ENCODE data around the gene SEPHS1. TPM values are rescaled to one million over a fixed set of nuclear protein-coding genes. Genes with fewer than 3 reads are reported as not detected.

The SEPHS1 gene
- total and polyA plus RNA-seq, 2 experiments from 2014 or later = 45.9 to 52.8 TPM

DNA sequence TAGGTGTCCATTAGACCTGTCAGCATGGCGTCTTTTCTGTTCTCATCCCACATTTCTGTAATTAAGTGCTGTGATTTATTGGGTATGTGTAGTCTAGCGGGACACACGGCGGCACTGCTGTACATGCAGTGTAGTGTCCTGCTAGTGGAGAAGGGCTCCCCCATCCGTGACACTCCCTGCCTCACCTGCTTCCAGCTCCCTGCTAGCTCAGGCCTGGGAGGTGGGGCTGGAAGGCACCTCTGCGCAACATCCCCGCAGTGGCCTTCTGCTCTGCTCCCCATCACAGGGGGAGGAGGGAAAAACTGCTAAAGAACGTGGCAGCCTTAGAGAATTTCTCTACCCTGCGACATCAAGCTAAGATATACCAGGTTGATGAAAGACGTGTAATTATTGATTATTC lies 19.5 kb downstream of the SEPHS1 start:
- H3K9me2 ChIP-seq (replicated peaks; ENCODE audit: insufficient read depth) = no peaks in the 10 kb centered on the region
- H3K27me3 ChIP-seq = no peaks in the 10 kb centered on the region
- H3K27ac ChIP-seq = no peak overlapping the region
- 86% methylated on average over 10 of the region's 10 CpGs for WGBS (ENCODE audit: low lambda C conversion rate, missing lambda C conversion rate)
- H2AFZ ChIP-seq = no peak overlapping the region
- DNase-seq (ENCODE audit: low spot score) = no peak
- no peaks in the 10 kb centered on the region for H4K20me1 ChIP-seq (ENCODE audit: insufficient read depth, poor library complexity, severe bottlenecking)
- no peaks in the 10 kb centered on the region for H3K36me3 ChIP-seq (replicated peaks; ENCODE audit: insufficient read depth, low read depth)
- H3K9me3 ChIP-seq (ENCODE audit: low read depth) = no peaks in the 10 kb centered on the region
- H3K4me3 ChIP-seq = no peak overlapping the region
- TF ChIP-seq EZH2phosphoT487 (IDR thresholded peaks at IDR 0.05; ENCODE audit: low read depth, severe bottlenecking, unreplicated experiment) (no peak), EZH2 (IDR thresholded peaks at IDR 0.05; ENCODE audit: borderline replicate concordance) (no peak)
- TF ChIP-seq, protein P1, sequence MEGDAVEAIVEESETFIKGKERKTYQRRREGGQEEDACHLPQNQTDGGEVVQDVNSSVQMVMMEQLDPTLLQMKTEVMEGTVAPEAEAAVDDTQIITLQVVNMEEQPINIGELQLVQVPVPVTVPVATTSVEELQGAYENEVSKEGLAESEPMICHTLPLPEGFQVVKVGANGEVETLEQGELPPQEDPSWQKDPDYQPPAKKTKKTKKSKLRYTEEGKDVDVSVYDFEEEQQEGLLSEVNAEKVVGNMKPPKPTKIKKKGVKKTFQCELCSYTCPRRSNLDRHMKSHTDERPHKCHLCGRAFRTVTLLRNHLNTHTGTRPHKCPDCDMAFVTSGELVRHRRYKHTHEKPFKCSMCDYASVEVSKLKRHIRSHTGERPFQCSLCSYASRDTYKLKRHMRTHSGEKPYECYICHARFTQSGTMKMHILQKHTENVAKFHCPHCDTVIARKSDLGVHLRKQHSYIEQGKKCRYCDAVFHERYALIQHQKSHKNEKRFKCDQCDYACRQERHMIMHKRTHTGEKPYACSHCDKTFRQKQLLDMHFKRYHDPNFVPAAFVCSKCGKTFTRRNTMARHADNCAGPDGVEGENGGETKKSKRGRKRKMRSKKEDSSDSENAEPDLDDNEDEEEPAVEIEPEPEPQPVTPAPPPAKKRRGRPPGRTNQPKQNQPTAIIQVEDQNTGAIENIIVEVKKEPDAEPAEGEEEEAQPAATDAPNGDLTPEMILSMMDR (IDR thresholded peaks at IDR 0.05; ENCODE audit: poor library complexity) = no peak
- H3K79me2 ChIP-seq = no peaks in the 10 kb centered on the region
- H3K4me2 ChIP-seq = no peak overlapping the region
- no peaks in the 10 kb centered on the region for H3K4me1 ChIP-seq (ENCODE audit: insufficient read depth)

DNA sequence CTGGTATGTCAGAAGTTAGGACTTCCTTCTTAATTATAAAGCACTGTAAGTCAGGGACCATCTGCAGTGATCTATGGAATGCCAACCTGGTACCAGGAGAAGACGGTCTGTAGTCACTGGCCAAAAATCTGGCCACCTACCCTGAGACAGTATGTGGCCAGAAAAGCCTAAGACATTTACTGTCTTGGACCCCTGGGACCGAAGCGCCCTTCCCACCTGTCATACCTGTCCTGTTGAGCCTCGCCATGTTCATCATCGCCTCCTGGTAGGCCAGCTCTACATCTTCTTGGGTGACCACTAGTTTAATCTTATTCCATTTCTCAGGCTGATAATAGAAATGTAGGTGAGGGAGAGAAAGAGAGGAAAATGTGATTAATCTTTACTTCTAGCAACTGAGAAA lies 20.0 kb downstream of the SEPHS1 start:
- no peaks in the 10 kb centered on the region for H3K79me2 ChIP-seq
- no peaks in the 10 kb centered on the region for H3K9me2 ChIP-seq (replicated peaks; ENCODE audit: insufficient read depth)
- H4K20me1 ChIP-seq (ENCODE audit: insufficient read depth, poor library complexity, severe bottlenecking) = no peaks in the 10 kb centered on the region
- H3K4me3 ChIP-seq = no peak overlapping the region
- 96% methylated on average over 5 of the region's 5 CpGs for whole genome bisulfite sequencing (ENCODE audit: low lambda C conversion rate, missing lambda C conversion rate)
- no peak for DNase-seq (ENCODE audit: low spot score)
- H3K27me3 ChIP-seq = no peaks in the 10 kb centered on the region
- no peaks in the 10 kb centered on the region for H3K36me3 ChIP-seq (replicated peaks; ENCODE audit: insufficient read depth, low read depth)
- H2AFZ ChIP-seq = no peak overlapping the region
- TF ChIP-seq, protein P1 (IDR thresholded peaks at IDR 0.05; ENCODE audit: poor library complexity) = no peak
- TF ChIP-seq EZH2 (IDR thresholded peaks at IDR 0.05; ENCODE audit: borderline replicate concordance) (no peak), EZH2phosphoT487 (IDR thresholded peaks at IDR 0.05; ENCODE audit: low read depth, severe bottlenecking, unreplicated experiment) (no peak)
- no peaks in the 10 kb centered on the region for H3K4me1 ChIP-seq (ENCODE audit: insufficient read depth)
- H3K9me3 ChIP-seq (ENCODE audit: low read depth) = no peaks in the 10 kb centered on the region
- H3K4me2 ChIP-seq = no peak overlapping the region
- peak overlapping the region; percentile 68 for H3K27ac ChIP-seq

DNA sequence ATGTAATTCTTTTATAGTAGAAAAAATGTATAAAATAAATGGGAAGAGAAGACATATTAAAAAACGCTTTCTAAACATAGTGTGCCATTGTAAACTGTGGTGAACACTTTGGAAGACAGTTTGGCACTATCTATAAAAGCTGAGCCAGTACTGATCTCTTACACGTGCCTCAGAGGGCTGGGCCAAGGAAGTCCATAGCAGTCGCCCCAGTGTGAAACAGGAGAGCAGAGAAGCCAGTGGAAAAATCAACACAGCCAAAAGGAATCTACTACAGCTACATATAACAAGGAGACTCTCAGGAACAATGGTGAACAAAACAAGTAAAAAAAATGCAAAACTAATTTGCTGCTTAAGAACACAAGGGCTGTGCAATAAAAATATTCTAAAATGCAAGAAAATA lies 20.6 kb downstream of the SEPHS1 start:
- WGBS (ENCODE audit: low lambda C conversion rate, missing lambda C conversion rate) = 53% methylated on average over 3 of the region's 3 CpGs
- Histone ChIP-seq H2AFZ (no peak overlapping the region), H4K20me1 (ENCODE audit: insufficient read depth, poor library complexity, severe bottlenecking) (no peaks in the 10 kb centered on the region), H3K9me3 (ENCODE audit: low read depth) (no peaks in the 10 kb centered on the region), H3K4me1 (ENCODE audit: insufficient read depth) (no peaks in the 10 kb centered on the region), H3K27me3 (no peaks in the 10 kb centered on the region), H3K27ac (peak overlapping the region; percentile 68), H3K9me2 (replicated peaks; ENCODE audit: insufficient read depth) (no peaks in the 10 kb centered on the region), H3K36me3 (replicated peaks; ENCODE audit: insufficient read depth, low read depth) (no peaks in the 10 kb centered on the region), H3K4me2 (no peak overlapping the region), H3K79me2 (no peaks in the 10 kb centered on the region), H3K4me3 (no peak overlapping the region)
- peak; percentile 39 for DNase-seq (ENCODE audit: low spot score)
- TF ChIP-seq EZH2 (IDR thresholded peaks at IDR 0.05; ENCODE audit: borderline replicate concordance) (no peak), EZH2phosphoT487 (IDR thresholded peaks at IDR 0.05; ENCODE audit: low read depth, severe bottlenecking, unreplicated experiment) (no peak)
- TF ChIP-seq, protein P1 (IDR thresholded peaks at IDR 0.05; ENCODE audit: poor library complexity) = no peak
